GM18507 (cell line): ENCODE results near the gene USH2A.

Experiments
- DNase-seq: peaks from one replicate; pipeline ENCODE4 v3.0.0; 2011; ENCODE audit warnings: low read depth; ENCODE audit not compliant: insufficient read length; ENCODE audit errors: extremely low spot score
- FAIRE-seq: peaks from 2 replicates; lab custom pipeline; 2011; peaks lifted over from hg19 to GRCh38; lab: Jason Lieb, UNC

Gene USH2A

DNA sequence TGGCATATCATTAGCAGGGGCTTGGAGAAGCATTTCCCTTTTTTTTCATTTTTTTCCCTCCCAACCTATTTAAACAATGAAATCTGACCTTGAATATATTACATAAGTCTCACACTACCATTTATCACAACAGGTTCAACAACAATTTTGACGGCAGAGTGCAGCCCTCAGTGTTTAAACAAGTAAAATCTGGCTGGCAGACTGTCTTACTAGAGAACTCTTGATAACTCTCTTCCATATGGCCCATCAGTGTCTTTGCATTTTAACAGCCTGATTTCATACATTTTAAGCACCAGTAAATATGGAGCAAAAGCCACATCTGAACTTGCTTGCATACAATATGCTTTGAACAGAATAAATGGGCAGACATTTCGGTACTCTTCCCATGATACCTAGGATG lies 643.1 kb downstream of the USH2A start:
- DNase-seq (no peak), FAIRE-seq (no peak)

GRCh38 chr1:215779729-215780128 lies 643.5 kb downstream of the USH2A start:
- DNase-seq (no peak), FAIRE-seq (no peak)

DNA sequence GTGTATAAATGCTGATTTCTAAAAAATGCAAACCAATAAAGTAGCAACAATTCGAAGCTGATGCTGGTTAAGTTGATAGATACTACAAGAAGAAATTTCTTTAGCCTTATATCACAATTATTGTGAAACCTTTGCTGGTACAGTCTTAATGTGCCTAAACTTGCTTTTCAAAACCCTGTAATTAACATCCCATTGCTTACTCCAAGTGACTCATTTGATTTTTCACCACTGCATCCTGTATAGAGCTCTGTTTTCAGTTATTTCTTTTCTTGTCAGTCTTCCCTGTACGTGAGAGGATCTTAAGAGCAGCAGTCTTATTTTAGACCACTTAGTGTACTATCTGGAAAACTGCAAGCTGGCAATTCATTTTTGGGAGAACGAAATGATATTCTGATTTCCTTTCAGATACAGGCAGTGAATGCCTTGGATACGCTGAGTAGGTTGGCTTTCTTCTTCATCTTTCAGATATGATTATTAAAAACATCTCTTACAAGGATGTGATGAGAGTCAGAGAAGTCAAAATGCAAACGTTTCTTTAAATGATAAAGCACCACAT lies 645.8 kb downstream of the USH2A start:
- no peak for FAIRE-seq
- DNase-seq = no peak

DNA sequence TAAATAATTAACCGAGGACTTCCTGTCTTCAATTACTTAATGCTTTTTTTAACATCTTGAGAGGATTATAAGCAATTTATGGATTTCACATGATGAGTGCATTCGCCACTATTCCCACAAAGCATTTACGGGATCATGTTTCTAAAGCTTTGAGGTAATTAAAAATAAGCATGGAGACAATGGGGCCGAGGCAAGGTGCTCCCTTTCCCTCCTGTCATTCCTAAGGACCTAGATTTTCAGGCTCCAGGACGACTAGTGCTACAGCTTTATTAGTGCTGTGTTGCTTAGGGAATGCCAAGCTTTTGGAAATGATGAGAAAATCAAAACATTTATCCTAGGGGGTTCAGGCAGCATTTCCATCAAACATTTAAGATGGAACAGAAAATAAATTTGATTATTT lies 646.9 kb downstream of the USH2A start:
- FAIRE-seq (no peak), DNase-seq (no peak)

- DNase-seq = no peak
Measured at GRCh38 chr1:215772151-215772550, 651.1 kb downstream of the USH2A start.

DNA sequence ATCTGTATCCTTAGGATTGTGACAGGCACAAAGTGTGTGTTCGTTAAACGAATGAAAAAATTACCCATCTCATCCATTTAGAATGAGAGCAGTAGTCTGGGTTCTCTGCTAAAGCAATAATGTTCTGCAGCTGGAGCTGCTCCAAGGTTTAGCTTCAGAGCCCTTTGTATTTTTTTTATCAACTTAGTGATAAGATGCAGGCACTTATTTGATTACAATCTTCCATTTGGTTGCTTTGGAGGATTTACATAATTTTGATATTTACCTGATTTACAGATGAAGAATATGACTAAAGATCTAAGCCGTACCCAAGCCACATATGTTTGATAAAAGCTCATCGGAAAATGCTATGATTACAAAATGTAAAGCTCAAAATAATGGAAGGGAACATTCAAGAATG lies 654.9 kb downstream of the USH2A start:
- no peak for DNase-seq
- no peak for FAIRE-seq

More at GRCh38 chr1:215772151-215772550, 651.1 kb downstream of the USH2A start:
- no peak for FAIRE-seq

- FAIRE-seq (no peak), DNase-seq (no peak)
Measured at GRCh38 chr1:215767761-215768160, 655.5 kb downstream of the USH2A start.

DNA sequence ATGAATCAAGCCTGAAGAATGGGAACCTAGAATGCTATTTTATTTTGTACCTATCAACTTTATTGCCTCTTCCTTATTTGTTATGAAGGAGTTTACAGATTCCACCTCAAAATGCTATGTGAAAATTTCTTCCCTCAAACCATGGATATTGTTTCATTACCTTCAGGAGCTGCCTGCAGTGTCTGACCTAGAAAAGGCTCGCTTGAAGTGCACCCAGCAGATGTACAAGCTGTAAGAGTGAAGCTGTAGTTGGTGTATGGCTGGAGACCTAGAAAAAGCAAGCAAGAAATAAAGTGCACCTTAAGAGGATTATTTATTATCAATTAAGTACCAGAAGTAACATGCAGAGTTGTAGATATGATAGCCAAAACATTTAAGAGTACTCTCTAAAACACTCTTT lies 656.7 kb downstream of the USH2A start:
- no peak for FAIRE-seq
- no peak for DNase-seq

DNA sequence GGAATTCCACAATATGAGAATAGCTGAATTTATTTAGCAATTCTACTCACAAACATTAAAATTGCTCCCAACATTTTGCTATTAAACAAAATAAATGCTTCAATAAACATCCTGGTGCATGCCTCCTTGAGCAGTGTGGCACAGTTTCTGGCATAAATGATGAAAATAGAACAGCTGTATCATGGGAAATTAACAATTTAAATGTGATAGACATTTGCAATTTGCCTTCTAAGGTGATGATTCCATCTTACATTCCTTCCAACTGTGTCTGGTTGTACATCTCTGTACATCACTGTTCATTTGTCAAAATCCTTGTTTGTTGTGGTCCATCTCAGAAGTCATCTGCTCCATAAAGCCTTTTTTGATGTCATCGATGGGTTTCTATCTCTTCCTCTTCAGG lies 657.4 kb downstream of the USH2A start:
- FAIRE-seq = no peak
- DNase-seq = no peak

GRCh38 chr1:215761446-215761845 lies 661.8 kb downstream of the USH2A start:
- FAIRE-seq = no peak

DNA sequence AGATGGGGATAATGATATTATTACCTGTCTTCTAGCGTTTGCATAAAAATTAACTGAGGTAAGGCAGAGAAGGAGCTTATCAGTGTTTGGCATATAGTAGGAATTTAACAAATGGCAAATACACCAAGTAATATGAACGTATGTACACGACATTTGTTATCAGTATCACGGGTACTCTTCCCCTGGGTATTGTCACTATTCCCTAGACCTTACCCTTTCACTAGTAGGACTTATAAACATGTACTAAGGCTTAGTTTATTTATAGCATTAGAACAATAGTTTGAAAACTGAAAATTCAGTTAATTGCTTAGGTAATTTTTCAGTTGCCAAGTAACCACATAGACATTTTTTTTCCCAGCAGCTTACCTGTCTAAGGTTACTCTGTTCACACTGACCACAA lies 669.1 kb downstream of the USH2A start:
- DNase-seq (no peak), FAIRE-seq (no peak)

More at GRCh38 chr1:215761446-215761845, 661.8 kb downstream of the USH2A start:
- DNase-seq = no peak

- DNase-seq (no peak), FAIRE-seq (no peak)
Measured at GRCh38 chr1:215749414-215749813, 673.8 kb downstream of the USH2A start.

- DNase-seq = no peak
- no peak for FAIRE-seq
Measured at GRCh38 chr1:215748431-215748830, 674.8 kb downstream of the USH2A start.

DNA sequence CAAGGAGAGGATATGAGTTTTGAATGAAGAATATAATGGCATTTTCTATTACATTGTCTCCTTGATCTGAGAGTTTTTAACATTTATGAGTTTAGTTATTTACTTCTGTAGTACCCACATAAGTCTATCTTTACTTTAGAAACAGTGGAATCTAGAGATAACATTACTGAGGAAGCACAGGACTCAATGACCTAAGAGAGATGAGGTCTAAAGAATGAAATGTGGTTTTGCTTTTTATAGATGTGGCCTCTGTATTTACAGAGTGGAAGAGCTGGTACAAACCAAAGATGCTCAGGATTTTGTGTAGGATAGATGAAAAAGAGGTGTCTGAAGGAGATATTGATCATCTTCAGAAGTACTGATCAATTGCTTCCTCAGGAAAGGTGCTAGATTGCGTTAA lies 678.8 kb downstream of the USH2A start:
- no peak for DNase-seq
- no peak for FAIRE-seq

- FAIRE-seq (no peak), DNase-seq (no peak)
Measured at GRCh38 chr1:215739025-215739424, 684.2 kb downstream of the USH2A start.

DNA sequence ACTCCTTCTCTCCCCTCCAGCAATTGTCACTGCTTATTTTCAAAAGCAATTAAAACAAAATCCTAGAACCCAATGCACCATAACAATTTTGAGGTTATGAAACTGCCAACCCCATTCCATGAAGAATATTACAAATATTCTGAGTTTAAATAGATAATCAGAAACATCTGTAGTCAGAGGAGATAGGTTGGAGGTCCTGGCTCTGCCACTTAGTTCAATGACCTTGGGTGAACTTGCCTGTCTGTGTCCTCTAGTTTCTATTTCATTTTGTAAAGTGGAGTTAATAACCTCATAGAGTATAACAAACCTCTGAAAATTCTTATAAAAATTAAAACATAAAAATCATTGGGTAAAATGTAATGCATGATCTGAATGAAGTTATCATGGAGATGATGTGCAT lies 691.5 kb downstream of the USH2A start:
- FAIRE-seq = no peak
- DNase-seq = no peak

- FAIRE-seq = no peak
- DNase-seq = no peak
Measured at GRCh38 chr1:215730600-215730999, 692.6 kb downstream of the USH2A start.

- no peak for DNase-seq
- no peak for FAIRE-seq
Measured at GRCh38 chr1:215728169-215728568, 695.1 kb downstream of the USH2A start.

DNA sequence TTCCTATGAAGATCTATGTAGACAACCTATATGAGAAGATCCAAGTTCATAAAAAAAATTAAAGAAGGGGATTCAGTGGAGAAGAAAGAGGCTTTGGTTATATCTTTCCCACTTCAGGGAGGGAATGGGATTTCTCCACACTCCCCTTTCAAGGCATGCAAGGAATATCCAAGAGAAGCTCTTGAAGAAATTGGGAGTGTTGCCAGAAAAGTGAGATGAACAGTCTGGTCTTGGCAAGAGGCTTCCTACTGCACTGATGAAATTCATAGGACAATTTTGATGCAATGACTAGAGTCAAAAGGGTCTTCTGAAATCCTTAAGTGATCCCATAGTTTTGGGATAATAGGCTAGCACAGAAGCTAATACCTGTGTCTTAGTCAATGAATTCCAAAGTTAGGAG lies 703.1 kb downstream of the USH2A start:
- FAIRE-seq (no peak), DNase-seq (no peak)

GRCh38 chr1:215719552-215719951 lies 703.7 kb downstream of the USH2A start:
- DNase-seq = no peak
- no peak for FAIRE-seq

DNA sequence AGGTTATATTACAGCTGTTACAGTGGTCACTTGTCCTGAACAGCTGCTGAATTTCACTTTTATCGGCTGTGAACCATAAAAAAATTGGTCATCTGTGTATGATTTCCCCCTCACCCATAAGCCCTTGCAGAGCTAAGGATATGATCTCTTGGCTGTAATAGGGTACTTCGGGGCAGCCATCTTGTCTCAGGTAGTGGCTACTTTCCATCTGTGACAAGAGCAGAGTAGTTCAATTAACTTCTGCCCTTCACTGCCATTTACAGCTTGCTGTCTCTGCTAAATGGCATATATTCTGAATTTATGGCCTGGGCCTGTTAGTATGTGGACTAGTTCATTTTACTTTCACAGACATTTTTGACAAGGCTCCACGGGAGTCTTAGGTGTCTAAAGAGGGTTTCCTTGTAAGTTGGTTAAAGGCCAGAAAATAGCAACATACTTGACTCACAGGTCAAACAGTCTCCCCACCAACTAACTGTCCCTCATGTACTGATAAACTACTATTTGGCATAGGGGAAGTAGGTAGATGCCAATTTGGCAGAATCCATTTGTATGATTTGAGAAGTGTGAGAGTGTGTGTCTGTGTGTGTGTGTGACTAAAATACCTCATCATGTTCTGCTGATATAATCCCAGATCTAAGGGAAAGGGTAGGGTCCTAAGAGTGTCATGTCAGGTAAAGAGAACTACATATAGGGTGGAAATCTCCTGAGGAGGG lies 704.5 kb downstream of the USH2A start:
- DNase-seq = no peak
- no peak for FAIRE-seq
